AG08396 (cell line): ENCODE results near the gene BCAR3.
"Not testable (repeated sequence)": the region's sequence is repeated elsewhere in the genome, so short reads cannot be mapped to it uniquely, and the experiment has no call there.

Experiments
- DNase-seq: peaks from one replicate; pipeline ENCODE4 v3.0.0; 2012; ENCODE audit warnings: low spot score, mixed read lengths

BCAR3 gene

GRCh38 chr1:93705892-93706500, 24.4 kb upstream of the BCAR3 start:
- DNase-seq, result no peak

GRCh38 chr1:93704052-93704451, 22.4 kb upstream of the BCAR3 start:
- no peak for DNase-seq

GRCh38 chr1:93703643-93704042, 22.0 kb upstream of the BCAR3 start:
- no peak for DNase-seq

- DNase-seq, result no peak
Measured at GRCh38 chr1:93702828-93703183, 21.2 kb upstream of the BCAR3 start.

GRCh38 chr1:93702111-93702827, 20.6 kb upstream of the BCAR3 start:
- peak; percentile 21 for DNase-seq

GRCh38 chr1:93701629-93702028, 20.0 kb upstream of the BCAR3 start:
- peak; percentile 92 for DNase-seq

- DNase-seq, result no peak
Measured at GRCh38 chr1:93700532-93701469, 19.2 kb upstream of the BCAR3 start.

- DNase-seq, result no peak
Measured at GRCh38 chr1:93699503-93700168, 18.0 kb upstream of the BCAR3 start.

- DNase-seq, result no peak
Measured at GRCh38 chr1:93699049-93699384, 17.4 kb upstream of the BCAR3 start.

- no peak for DNase-seq
Measured at GRCh38 chr1:93698329-93699048, 16.9 kb upstream of the BCAR3 start.

GRCh38 chr1:93697566-93697965, 15.9 kb upstream of the BCAR3 start:
- DNase-seq, result not testable (repeated sequence)

- DNase-seq, result no peak
Measured at GRCh38 chr1:93695411-93696005, 13.9 kb upstream of the BCAR3 start.

GRCh38 chr1:93694819-93695218, 13.2 kb upstream of the BCAR3 start:
- DNase-seq, result no peak

GRCh38 chr1:93694039-93694438, 12.4 kb upstream of the BCAR3 start:
- no peak for DNase-seq

- DNase-seq, result peak; percentile 79
Measured at GRCh38 chr1:93692983-93693591, 11.4 kb upstream of the BCAR3 start.

GRCh38 chr1:93692451-93692861, 10.8 kb upstream of the BCAR3 start:
- no peak for DNase-seq

GRCh38 chr1:93692026-93692425, 10.4 kb upstream of the BCAR3 start:
- no peak for DNase-seq

- DNase-seq, result no peak
Measured at GRCh38 chr1:93690921-93691789, 9.5 kb upstream of the BCAR3 start.

GRCh38 chr1:93690341-93690740, 8.7 kb upstream of the BCAR3 start:
- no peak for DNase-seq
